ENCODE data around the gene MTFR1L. TPM values are rescaled to one million over a fixed set of nuclear protein-coding genes. Genes with fewer than 3 reads are reported as not detected.
A peak's percentile ranks its signal among the peaks of the same experiment; 100 is the strongest.

Gene MTFR1L
- polyA plus RNA-seq, 3 donors: 67.3 to 73.5 (median 69.9) TPM

DNA sequence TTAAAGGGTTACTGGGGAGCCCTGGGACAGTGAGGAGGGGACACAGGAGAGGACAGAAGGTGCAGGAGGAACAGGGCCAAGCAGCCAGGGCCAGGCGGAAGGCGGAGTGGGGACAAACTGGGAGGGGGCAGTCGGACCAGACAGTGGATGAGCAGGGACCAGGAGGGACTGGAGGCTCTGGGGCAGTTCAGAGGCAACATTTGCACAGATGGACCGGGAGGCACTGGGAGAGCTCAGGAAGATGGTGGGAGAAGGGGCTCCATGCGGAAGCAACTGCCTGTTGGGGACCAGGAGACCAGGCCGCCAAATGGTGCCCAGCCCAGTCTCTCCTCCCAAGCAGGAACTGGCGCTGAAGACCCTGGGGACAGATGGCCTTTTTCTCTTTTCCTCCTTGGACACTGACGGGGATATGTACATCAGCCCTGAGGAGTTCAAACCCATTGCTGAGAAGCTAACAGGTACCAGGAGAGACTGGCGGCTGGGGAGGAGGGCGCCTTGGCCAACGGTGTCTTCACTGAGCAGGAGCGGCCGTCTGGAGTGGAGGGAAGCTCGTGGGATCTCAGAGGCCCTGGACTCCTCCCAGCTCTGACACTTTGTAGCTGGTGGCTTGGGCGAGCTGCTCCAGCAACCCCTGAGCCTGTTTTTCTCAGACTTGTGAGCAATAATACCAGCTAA is 18.9 kb upstream of the MTFR1L start:
- peaks cover 0 to under 1% (median 0%) of the 10 kb centered on the region in 7 donors for H3K9me3 Mint-ChIP-seq
- peaks cover 13 to 16% of the 10 kb centered on the region in 2 donors for H3K4me1 ChIP-seq (ENCODE audit: control insufficient read depth in 1 of 2, insufficient read depth in 2 of 2, low read length in 2 of 2)
- H3K9me3 ChIP-seq (replicated peaks in 1 of 2; ENCODE audit: control insufficient read depth in 1 of 2, insufficient read depth in 1 of 2, low read length in 2 of 2): no peaks in the 10 kb centered on the region
- H3K36me3 Mint-ChIP-seq: peaks cover 11 to 20% of the 10 kb centered on the region in 2 donors
- peak overlapping the region; percentile 34 to 78 (median 52) for H3K4me3 ChIP-seq (replicated peaks in 1 of 3; ENCODE audit: low read depth in 2 of 3, low read length in 3 of 3)
- H4K20me1 ChIP-seq (ENCODE audit: insufficient read depth, low read length): no peaks in the 10 kb centered on the region
- peak overlapping the region; percentile 85 for H3K4me2 ChIP-seq (replicated peaks; ENCODE audit: extremely low read depth, low read length, poor library complexity, severe bottlenecking)
- 57% methylated on average over 11 of the region's 15 CpGs for WGBS (ENCODE audit: insufficient coverage)
- peak overlapping the region; percentile 67 for H2AFZ ChIP-seq (ENCODE audit: insufficient read depth, low read depth, low read length, poor library complexity, severe bottlenecking)
- H3K9ac ChIP-seq (ENCODE audit: insufficient read depth, low read length, poor library complexity, severe bottlenecking): peak overlapping the region; percentile 65
- peaks cover 43% of the 10 kb centered on the region for H3K4me1 Mint-ChIP-seq
- H3K27ac ChIP-seq (ENCODE audit: low read depth in 1 of 2, low read length in 2 of 2): no peak overlapping the region
- H3K79me2 ChIP-seq (ENCODE audit: insufficient read depth, low read length): no peaks in the 10 kb centered on the region
- peaks cover 9 to 12% of the 10 kb centered on the region in 2 donors for H3K36me3 ChIP-seq (replicated peaks in 1 of 2; ENCODE audit: control insufficient read depth in 1 of 2, insufficient read depth in 2 of 2, low read length in 2 of 2)
- TF ChIP-seq, protein P1, sequence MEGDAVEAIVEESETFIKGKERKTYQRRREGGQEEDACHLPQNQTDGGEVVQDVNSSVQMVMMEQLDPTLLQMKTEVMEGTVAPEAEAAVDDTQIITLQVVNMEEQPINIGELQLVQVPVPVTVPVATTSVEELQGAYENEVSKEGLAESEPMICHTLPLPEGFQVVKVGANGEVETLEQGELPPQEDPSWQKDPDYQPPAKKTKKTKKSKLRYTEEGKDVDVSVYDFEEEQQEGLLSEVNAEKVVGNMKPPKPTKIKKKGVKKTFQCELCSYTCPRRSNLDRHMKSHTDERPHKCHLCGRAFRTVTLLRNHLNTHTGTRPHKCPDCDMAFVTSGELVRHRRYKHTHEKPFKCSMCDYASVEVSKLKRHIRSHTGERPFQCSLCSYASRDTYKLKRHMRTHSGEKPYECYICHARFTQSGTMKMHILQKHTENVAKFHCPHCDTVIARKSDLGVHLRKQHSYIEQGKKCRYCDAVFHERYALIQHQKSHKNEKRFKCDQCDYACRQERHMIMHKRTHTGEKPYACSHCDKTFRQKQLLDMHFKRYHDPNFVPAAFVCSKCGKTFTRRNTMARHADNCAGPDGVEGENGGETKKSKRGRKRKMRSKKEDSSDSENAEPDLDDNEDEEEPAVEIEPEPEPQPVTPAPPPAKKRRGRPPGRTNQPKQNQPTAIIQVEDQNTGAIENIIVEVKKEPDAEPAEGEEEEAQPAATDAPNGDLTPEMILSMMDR (IDR thresholded peaks at IDR 0.05): no peak
- no peaks in the 10 kb centered on the region for H3K27me3 ChIP-seq (ENCODE audit: control insufficient read depth in 2 of 2, insufficient read depth in 2 of 2, low read length in 2 of 2)
- H3K4me3 Mint-ChIP-seq: peak overlapping the region; percentile 90 to 93
- H3K27ac Mint-ChIP-seq: peak overlapping the region in 3 of 7 donors; percentile 26 to 86 (median 77)
- no peak for DNase-seq
- intact Hi-C loops (cut with micrococcal nuclease): loop anchor here (10.0 kb wide), 1 partner anchor 186 kb away; the partner anchor contains the start of gene MAN1C1 (in 2 of the 2)
- H3K27me3 Mint-ChIP-seq (ENCODE audit: low read depth in 3 of 3): peaks cover 1 to 2% (median 2%) of the 10 kb centered on the region in 3 donors

DNA sequence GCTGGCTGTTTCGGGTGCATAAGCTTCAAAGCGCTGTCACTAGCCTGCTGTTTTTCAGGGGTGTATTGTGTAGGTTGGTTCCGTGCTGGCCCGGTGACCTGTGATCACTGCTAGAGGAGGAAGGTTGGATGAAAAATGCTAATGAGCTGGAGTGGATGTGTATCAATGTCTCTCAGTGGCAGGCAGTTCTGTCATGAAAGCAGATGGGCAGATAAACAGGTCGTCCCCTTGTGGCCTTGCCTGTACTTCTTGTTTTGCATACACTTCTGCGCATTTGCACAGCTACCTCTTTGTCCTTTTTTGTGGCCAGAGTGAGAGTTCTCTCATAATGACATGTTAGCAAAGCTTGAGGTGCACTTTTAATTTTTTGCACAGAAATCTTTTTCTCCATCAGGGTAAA is 16.8 kb upstream of the MTFR1L start:
- no peaks in the 10 kb centered on the region for H3K27me3 ChIP-seq (ENCODE audit: control insufficient read depth in 2 of 2, insufficient read depth in 2 of 2, low read length in 2 of 2)
- peaks cover 33% of the 10 kb centered on the region for H3K4me1 Mint-ChIP-seq

More for the DNA sequence above, 16.8 kb upstream of the MTFR1L start:
- TF ChIP-seq, protein P1 (IDR thresholded peaks at IDR 0.05): no peak
- peak overlapping the region in 1 of 7 donors; percentile 19 for H3K27ac Mint-ChIP-seq
- Histone ChIP-seq H3K79me2 (ENCODE audit: insufficient read depth, low read length) (no peaks in the 10 kb centered on the region), H3K4me3 (replicated peaks in 1 of 3; ENCODE audit: low read depth in 2 of 3, low read length in 3 of 3) (no peak overlapping the region), H2AFZ (ENCODE audit: insufficient read depth, low read depth, low read length, poor library complexity, severe bottlenecking) (no peak overlapping the region), H3K4me1 (ENCODE audit: control insufficient read depth in 1 of 2, insufficient read depth in 2 of 2, low read length in 2 of 2) (peaks cover 13 to 16% of the 10 kb centered on the region in 2 donors), H3K9ac (ENCODE audit: insufficient read depth, low read length, poor library complexity, severe bottlenecking) (no peak overlapping the region), H3K27ac (ENCODE audit: low read depth in 1 of 2, low read length in 2 of 2) (no peak overlapping the region), H3K9me3 (replicated peaks in 1 of 2; ENCODE audit: control insufficient read depth in 1 of 2, insufficient read depth in 1 of 2, low read length in 2 of 2) (no peaks in the 10 kb centered on the region), H4K20me1 (ENCODE audit: insufficient read depth, low read length) (no peaks in the 10 kb centered on the region), H3K4me2 (replicated peaks; ENCODE audit: extremely low read depth, low read length, poor library complexity, severe bottlenecking) (no peak overlapping the region), H3K36me3 (replicated peaks in 1 of 2; ENCODE audit: control insufficient read depth in 1 of 2, insufficient read depth in 2 of 2, low read length in 2 of 2) (peaks cover 17 to 31% of the 10 kb centered on the region in 2 donors)
- H3K9me3 Mint-ChIP-seq: peaks cover 0 to 1% (median 0%) of the 10 kb centered on the region in 7 donors
- intact Hi-C loops (cut with micrococcal nuclease): loop anchor here (10.0 kb wide), 1 partner anchor 188 kb away; the partner anchor contains the start of gene MAN1C1 (in 2 of the 2)
- H3K27me3 Mint-ChIP-seq (ENCODE audit: low read depth in 3 of 3): peaks cover under 1 to 4% (median 2%) of the 10 kb centered on the region in 3 donors
- WGBS (ENCODE audit: insufficient coverage): 65% methylated on average over 6 of the region's 6 CpGs
- H3K36me3 Mint-ChIP-seq: peaks cover 24 to 37% of the 10 kb centered on the region in 2 donors
- no peak overlapping the region for H3K4me3 Mint-ChIP-seq
- DNase-seq: no peak
